HG02981 (cell line): ENCODE results near the gene ZNF326.
"Not testable (repeated sequence)": the region's sequence is repeated elsewhere in the genome, so short reads cannot be mapped to it uniquely, and the experiment has no call there.

Source experiments
- ATAC-seq: cut with Tn5 transposase; IDR thresholded peaks from one replicate; pipeline ENCODE4 v1.9.1; 2021; ENCODE audit warnings: mild to moderate bottlenecking, moderate library complexity; ENCODE audit not compliant: unreplicated experiment

Gene ZNF326

DNA sequence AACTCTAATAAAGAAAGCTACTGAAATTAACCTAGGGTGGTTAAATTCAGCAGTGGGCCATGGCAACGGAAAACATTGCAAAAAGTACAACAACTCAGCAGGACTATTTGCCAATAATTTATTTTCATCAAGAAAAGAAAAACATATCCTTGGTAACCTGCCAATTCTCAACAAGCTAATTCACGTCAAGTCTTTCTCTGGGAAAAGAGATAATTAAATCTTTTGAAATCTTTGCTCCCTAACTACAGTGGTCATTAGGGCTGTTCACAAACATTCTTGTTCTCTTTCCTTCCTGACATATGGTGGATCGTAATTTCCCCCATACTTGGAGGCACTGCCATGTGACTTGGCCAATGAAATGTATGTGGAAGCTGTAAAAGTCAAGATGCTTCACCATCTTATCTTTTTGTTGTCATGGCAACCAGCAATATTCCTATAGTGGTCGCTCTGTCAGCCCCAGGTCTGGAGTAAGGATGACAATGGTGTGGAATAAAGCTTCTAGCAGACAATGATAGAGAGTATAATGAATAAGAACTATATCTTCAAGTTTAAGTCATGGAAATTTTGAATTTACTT is 29.6 kb upstream of the ZNF326 start:
- ATAC-seq = no peak

DNA sequence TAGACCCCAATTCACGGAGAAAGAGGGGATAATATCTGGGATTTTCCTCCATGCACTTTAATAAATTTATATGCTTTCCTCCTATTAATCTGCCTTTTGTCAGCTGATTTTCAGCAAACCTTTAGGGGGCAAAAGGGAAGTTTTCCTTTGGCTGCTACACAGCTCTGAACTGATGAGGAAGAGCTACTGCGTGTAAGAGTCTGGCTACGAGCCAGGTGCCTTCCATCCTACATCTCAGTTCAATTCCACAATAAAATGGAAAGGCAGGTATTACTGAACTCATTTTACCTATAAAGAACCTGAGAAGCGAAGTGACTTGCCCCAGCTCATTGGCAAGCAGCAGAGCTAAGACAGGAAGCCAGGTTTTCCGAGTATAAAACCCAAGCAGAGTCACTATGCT is 28.3 kb upstream of the ZNF326 start:
- no peak for ATAC-seq

GRCh38 chr1:89971600-89971999 is 23.3 kb upstream of the ZNF326 start:
- peak; percentile 60 for ATAC-seq

DNA sequence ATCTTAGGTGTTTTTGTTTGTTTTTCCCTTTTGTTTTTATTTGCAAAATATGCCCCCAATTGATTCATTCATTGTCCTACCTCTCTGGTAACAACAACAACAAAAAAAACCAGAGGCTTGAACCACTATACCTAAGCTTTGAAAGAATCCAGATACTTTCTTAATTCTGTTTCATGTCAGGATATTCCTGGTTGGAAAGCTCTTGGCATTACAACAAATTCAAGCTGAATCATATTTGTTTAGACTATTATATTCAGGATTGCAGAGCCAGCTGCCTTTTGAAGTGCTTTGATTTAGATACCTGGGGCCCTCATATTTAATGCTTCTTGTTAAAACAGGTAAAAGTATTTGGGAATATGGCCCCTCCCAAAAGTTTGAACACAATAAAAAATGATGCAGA is 22.9 kb upstream of the ZNF326 start:
- ATAC-seq = no peak

DNA sequence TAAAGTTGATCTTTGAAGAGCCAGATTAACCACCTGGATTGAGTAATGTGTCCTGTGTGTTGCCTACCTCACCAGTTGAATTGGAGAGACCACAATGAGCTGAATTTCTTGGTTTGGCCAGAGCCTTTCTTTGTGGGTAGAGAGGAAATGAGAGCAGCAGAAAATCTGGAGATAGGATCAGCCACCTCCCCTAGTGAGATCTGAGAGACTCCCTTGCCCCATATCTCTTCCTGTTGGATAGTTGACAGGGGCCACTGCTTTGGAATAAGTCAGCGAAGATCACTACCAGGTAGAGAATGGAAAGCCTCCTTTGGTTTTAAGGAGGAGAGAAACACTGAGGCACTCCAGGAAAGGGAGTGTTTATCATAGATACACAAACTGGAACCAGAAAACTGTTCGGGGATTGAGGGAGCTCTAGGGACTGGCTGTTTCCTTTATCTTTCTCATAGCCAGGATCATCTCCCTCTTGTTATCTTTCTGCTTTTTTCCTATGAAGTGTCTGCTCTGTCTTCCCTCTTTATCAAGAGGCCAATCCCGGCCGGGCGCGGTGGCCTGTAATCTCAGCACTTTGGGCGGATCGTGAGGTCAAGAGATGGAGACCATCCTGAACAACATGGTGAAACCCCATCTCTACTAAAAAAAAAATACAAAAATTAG is 21.3 kb upstream of the ZNF326 start:
- no peak for ATAC-seq

DNA sequence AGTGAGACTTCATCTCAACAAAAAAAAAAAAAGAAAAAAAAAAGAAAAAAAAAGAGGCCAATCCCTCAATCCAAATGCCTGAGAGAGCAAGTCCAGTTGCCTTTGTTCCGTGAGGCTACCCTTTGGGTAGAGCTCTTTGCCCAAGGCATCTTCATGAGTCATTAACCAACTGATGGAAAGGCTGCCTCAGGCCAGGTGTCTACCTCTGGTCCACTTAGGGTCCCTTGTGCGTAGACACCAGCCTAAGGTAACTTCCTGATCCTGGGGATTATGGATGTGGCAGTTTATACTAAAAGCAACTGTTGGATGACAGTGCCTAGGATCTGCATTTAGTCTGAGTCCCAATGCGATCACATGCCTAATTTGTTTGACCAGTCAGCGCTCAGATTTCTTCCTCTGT is 20.7 kb upstream of the ZNF326 start:
- ATAC-seq = no peak

DNA sequence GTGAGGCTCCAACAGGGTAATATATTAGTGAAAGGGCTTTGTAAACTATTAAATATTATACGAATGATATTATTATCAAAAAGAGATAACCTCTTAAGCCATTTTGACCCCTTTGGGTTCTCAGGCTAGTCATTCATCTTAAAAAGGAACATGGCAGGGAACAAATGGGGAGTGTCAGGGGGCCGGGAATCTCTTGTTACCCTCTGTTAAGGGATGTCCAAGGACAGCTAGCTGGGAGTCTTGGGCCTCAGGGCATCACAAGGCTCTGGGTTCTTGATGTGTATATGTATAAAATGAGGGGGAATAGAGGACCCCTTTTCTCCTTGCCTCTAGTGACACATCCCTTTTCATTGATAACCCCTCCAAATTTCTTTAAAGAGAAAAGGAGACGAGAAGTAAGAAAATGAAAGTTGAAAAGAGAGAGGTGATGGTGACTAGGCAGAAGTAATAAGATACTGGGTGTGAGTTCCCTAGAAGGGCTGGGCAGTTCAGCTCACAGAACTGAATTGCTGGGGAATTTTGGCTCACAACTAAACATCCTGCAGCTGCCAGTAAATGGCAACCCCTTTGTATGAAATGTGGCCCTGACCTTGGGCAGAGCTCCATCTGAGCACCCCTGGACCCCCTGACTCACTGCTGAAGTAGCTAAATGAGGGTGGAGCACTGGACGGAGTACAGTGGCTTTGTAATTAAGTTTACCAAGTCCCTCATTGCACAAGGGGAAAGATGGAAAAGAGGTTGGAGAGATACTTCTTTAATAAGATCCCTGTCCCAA is 20.0 kb upstream of the ZNF326 start:
- no peak for ATAC-seq

- no peak for ATAC-seq
These were observed 19.3 kb upstream of the ZNF326 start for GRCh38 chr1:89975540-89976125.

DNA sequence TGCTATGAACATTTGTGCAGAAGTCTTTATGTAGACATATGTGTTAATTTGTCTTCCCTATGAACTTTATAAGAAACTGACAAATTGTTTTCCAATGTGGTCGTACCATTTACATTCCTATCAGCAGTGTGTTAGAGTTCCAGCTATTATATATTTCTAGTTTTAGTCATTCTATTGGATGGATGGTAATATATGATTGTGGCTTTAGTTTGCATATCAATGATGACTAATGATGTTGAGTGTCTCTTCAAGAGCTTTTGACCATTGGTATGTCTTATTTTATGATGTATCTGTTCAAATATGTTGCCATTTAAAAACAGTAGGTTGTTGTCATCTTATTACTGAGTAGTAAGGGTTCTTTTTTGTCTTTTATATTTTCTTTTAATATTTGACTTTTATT is 16.2 kb upstream of the ZNF326 start:
- ATAC-seq = no peak

DNA sequence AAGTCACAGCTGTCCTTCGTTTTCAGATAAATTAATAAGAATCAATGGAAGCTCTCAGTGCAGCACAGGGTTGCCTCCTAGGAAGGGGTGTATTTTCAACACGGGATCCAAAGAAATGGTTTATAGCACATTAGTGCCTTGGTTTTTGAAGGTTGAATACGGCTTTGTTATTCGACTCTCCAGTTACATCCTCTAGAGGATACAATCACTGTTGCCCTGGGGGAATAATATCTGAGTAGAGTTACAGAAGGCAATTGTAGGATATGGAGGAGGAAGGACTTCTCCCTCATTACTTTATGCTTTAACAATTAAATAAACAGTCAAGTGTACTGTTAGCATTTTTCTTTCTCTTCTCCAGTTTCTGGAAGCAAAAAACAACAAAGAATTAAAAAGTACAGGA is 14.3 kb upstream of the ZNF326 start:
- ATAC-seq = no peak

- not testable (repeated sequence) for ATAC-seq
These were observed 12.1 kb upstream of the ZNF326 start for GRCh38 chr1:89982846-89983245.

DNA sequence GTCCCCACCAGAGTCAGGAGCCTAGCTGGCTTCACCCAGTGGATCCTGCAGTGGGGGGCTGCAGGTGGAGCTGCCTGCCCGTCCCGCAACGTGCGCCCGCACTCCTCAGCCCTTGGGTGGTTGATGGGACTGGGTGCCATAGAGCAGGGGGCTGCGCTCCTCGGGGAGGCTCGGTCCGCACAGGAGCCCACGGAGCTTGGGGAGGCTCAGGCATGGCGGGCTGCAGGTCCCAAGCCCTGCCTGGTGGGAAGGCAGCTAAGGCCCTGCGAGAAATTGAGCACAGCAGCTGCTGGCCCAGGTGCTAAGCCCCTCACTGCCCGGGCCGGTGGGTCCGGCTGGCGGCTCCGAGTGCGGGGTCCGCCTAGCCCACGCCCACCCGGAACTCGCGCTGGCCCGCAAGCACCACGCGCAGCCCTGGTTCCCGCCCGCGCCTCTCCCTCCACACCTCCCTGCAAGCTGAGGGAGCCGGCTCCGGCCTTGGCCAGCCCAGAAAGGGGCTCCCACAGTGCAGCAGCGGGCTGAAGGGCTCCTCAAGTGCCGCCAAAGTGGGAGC is 10.3 kb upstream of the ZNF326 start:
- not testable (repeated sequence) for ATAC-seq

GRCh38 chr1:89986020-89986419 is 8.9 kb upstream of the ZNF326 start:
- ATAC-seq = no peak

DNA sequence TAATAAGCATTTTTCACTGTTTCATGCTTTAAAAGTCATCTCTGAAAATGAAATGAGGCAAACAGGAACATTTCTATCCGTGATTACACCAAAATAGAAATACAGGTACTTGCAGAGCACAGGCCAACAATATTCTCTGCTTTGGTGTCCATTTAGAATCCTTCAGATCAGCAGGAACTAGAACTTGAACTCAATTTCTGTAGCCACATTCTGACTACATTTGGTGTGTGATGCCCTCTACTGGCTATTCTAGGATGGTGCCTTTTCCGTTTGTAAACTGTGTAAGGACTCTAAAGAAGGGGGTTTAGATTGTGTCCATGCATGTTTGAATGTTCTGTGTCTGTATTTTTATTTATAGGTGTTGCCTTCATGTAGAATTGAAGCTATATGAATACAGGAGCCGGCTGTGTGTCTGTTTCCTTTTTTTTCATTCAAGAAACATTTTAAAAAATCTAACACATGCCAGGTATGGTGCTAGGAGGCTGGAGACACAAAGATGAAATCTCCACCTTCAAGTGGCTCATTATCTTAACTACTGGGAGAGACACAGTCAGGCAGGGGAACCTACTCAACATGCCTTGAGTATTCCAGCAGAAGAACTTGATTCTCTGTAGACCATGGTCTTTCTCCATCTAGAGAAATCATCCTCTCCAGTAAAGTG is 7.6 kb upstream of the ZNF326 start:
- ATAC-seq = peak; percentile 67

DNA sequence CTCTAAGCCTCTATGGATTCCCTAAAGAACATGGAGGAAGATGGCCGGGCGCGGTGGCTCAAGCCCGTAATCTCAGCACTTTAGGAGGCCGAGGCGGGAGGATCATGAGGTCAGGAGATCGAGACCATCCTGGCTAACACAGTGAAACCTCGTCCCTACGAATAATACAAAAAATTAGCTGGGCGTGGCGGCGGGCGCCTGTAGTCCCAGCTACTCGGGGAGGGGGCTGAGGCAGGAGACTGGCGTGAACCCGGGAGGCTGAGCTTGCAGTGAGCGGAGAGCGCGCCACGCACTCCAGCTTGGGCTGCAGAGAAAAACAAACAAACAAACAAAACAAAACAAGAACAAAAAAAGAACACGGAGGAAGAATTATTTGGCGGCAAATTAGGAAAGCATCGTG is 5.8 kb upstream of the ZNF326 start:
- no peak for ATAC-seq

- ATAC-seq = no peak
These were observed 5.1 kb upstream of the ZNF326 start for GRCh38 chr1:89989799-89990198.

GRCh38 chr1:89990976-89991831 is 3.7 kb upstream of the ZNF326 start:
- no peak for ATAC-seq

- ATAC-seq = no peak
These were observed 1.4 kb upstream of the ZNF326 start for GRCh38 chr1:89993541-89993940.

DNA sequence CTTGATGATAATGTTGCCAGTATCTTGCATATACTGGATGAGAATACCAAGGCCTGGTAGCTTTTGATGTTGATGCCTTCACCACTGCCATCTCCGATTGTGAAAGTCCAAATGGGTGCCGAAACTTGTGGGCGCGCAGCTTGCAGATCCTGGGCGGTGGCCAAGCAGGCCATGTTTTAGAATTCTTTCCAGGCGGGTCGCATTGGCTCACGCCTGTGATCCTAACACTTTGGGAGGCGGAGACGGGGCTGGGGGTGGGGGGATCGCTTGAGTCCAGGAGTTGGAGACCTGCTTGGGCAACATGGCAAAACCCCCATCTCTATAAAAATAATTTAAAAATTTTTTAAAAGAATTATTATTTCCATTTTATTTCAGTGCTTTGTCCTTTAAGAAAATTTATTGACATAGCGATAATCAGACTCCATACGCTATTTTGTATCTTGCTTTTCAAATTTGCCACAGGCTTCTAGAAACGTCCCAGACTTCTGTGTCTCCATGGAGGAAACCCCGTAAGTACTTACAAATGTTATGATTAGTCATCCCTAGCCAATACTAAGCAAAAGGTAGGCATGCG is 592 bp upstream of the ZNF326 start:
- ATAC-seq = no peak
